PFSK-1 (cell line): ENCODE data around the gene SPRR4.

ENCODE experiments used
- FOXP2 ChIP-seq: optimal IDR thresholded peaks from 2 replicates; pipeline ENCODE3; 2011; ENCODE audit warnings: borderline replicate concordance, control low read depth, inconsistent platforms; ENCODE audit not compliant: insufficient read depth; ENCODE audit errors: extremely low read length, extremely low read depth
- POLR2AphosphoS5 ChIP-seq: IDR thresholded peaks from 2 replicates; pipeline ENCODE4 v1.6.1; 2012; ENCODE audit warnings: low read depth, mild to moderate bottlenecking, control low read depth, low read length, moderate library complexity
- REST ChIP-seq, 2 experiments: IDR thresholded peaks; 2 replicates each; pipeline versions ENCODE4 v1.6.1 to v1.8.0; 2011 to 2012; ENCODE audit warnings: low read depth in 2 of 2, low read length in 2 of 2, control low read depth in 1 of 2, inconsistent platforms in 1 of 2, mild to moderate bottlenecking in 1 of 2, moderate library complexity in 1 of 2; ENCODE audit not compliant: insufficient read depth in 1 of 2
- SIN3A ChIP-seq: IDR thresholded peaks from 2 replicates; pipeline ENCODE4 v1.6.1; 2012; ENCODE audit warnings: mild to moderate bottlenecking, low read length, moderate library complexity, borderline replicate concordance; ENCODE audit not compliant: insufficient read depth
- TAF1 ChIP-seq: IDR thresholded peaks from 2 replicates; pipeline ENCODE4 v1.6.1; 2012; ENCODE audit warnings: low read length, control low read depth, borderline replicate concordance; ENCODE audit not compliant: insufficient read depth

The SPRR4 gene

GRCh38 chr1:152957561-152957960 lies 12.9 kb upstream of the SPRR4 start:
- no peak for TF ChIP-seq TAF1
- no peak for TF ChIP-seq SIN3A
- no peak for TF ChIP-seq REST (IDR thresholded peaks at IDR 0.05; ENCODE audit: insufficient read depth in 1 of 2, low read depth in 2 of 2, low read length in 2 of 2)
- no peak for TF ChIP-seq POLR2AphosphoS5
- TF ChIP-seq FOXP2, result no peak

- TF ChIP-seq FOXP2, result no peak
These were observed 11.2 kb upstream of the SPRR4 start for GRCh38 chr1:152959273-152959672.

GRCh38 chr1:152959801-152960451 lies 10.5 kb upstream of the SPRR4 start:
- TF ChIP-seq REST (IDR thresholded peaks at IDR 0.05; ENCODE audit: insufficient read depth in 1 of 2, low read depth in 2 of 2, low read length in 2 of 2), result no peak
- TF ChIP-seq FOXP2, result no peak
- no peak for TF ChIP-seq TAF1
- no peak for TF ChIP-seq POLR2AphosphoS5
- no peak for TF ChIP-seq SIN3A

GRCh38 chr1:152960452-152961044 lies 9.9 kb upstream of the SPRR4 start:
- TF ChIP-seq TAF1 (no peak), REST (IDR thresholded peaks at IDR 0.05; ENCODE audit: insufficient read depth in 1 of 2, low read depth in 2 of 2, low read length in 2 of 2) (no peak), FOXP2 (no peak), SIN3A (no peak), POLR2AphosphoS5 (no peak)

GRCh38 chr1:152961226-152961891 lies 9.1 kb upstream of the SPRR4 start:
- no peak for TF ChIP-seq TAF1
- no peak for TF ChIP-seq FOXP2
- no peak for TF ChIP-seq REST (IDR thresholded peaks at IDR 0.05; ENCODE audit: insufficient read depth in 1 of 2, low read depth in 2 of 2, low read length in 2 of 2)
- TF ChIP-seq SIN3A, result no peak
